Keratinocyte (primary cell): Measurements from ENCODE around the gene SLC5A1.
A peak's percentile ranks its signal among the peaks of the same experiment; 100 is the strongest.
"Not testable (repeated sequence)": the region's sequence is repeated elsewhere in the genome, so short reads cannot be mapped to it uniquely, and the experiment has no call there.

Experiments
- CTCF ChIP-seq, 3 experiments: IDR thresholded peaks in 1 of 3; conservative IDR thresholded peaks in 1 of 3; optimal IDR thresholded peaks in 1 of 3; 2 replicates in 2 of 3; 3 replicates in 1 of 3; pipeline versions ENCODE3 to v1.5.1; 2011; ENCODE audit warnings: low read length in 3 of 3, mild to moderate bottlenecking in 3 of 3, moderate library complexity in 2 of 3, control low read depth in 1 of 3, inconsistent platforms in 1 of 3; ENCODE audit not compliant: insufficient read depth in 2 of 3; ENCODE audit errors: extremely low read depth in 1 of 3
- EZH2 ChIP-seq: IDR thresholded peaks from one replicate; pipeline ENCODE4 v1.6.1; 2012; ENCODE audit warnings: inconsistent platforms, mild to moderate bottlenecking, low read length, moderate library complexity

- TF ChIP-seq CTCF (optimal IDR thresholded peaks at IDR 0.05 in 1 of 3, IDR thresholded peaks at IDR 0.05 in 1 of 3, conservative IDR thresholded peaks at IDR 0.05 in 1 of 3; ENCODE audit: extremely low read depth in 1 of 3, insufficient read depth in 2 of 3, low read length in 3 of 3): peak in 2 of 3 experiments; percentile 18 to 40
- not testable (repeated sequence) for TF ChIP-seq EZH2
Observed at GRCh38 chr22:32140688-32141087, 97.6 kb downstream of the SLC5A1 start.
